ENCODE measurements around the gene RNF121. TPM values are rescaled to one million over a fixed set of nuclear protein-coding genes. Genes with fewer than 3 reads are reported as not detected.

The RNF121 gene
- total and polyA plus RNA-seq, 2 of the 8 experiments (the other 6 are each of a cell fraction or from before 2014, with no cell fraction given), result 39.7 to 51.6 TPM

- Histone ChIP-seq H3K4me2 (ENCODE audit: insufficient read depth in 1 of 2, low read depth in 2 of 2, low read length in 2 of 2) (no peak overlapping the region), H3K79me2 (ENCODE audit: control insufficient read depth in 1 of 2, insufficient read depth in 2 of 2, low read length in 2 of 2) (no peaks in the 10 kb centered on the region; a peak in 1 of 4 replicates), H2BK15ac (ENCODE audit: low read length) (no peak overlapping the region), H3K27me3 (replicated peaks in 1 of 4; ENCODE audit: control insufficient read depth in 3 of 4, extremely low read depth in 1 of 4, insufficient read depth in 3 of 4, low read length in 3 of 4) (no peaks in the 10 kb centered on the region), H3K14ac (ENCODE audit: insufficient read length) (no peak overlapping the region), H4K91ac (replicated peaks; ENCODE audit: insufficient read length, low read length) (no peak overlapping the region), H2BK120ac (replicated peaks; ENCODE audit: low read depth, low read length) (no peak overlapping the region), H3K23ac (ENCODE audit: insufficient read length) (no peak overlapping the region), H4K8ac (ENCODE audit: extremely low read depth, insufficient read depth, low read length) (no peak overlapping the region), H2BK5ac (ENCODE audit: low read depth, low read length) (no peak overlapping the region), H4K20me1 (replicated peaks in 1 of 2; ENCODE audit: control insufficient read depth in 1 of 2, insufficient read depth in 2 of 2, low read length in 2 of 2) (peaks cover 9 to 11% of the 10 kb centered on the region in 2 experiments), H3K18ac (ENCODE audit: extremely low read depth, low read length) (no peak overlapping the region), H3K27ac (ENCODE audit: low read depth, low read length) (no peak overlapping the region), H3K4me3 (ENCODE audit: extremely low read depth in 1 of 4, insufficient read depth in 2 of 4, low read depth in 3 of 4, low read length in 4 of 4) (no peak overlapping the region), H2AK5ac (ENCODE audit: low read depth, low read length) (no peak overlapping the region), H3K4me1 (replicated peaks in 1 of 4; ENCODE audit: control insufficient read depth in 3 of 4, insufficient read depth in 4 of 4, low read length in 3 of 4) (no peaks in the 10 kb centered on the region), H2BK20ac (ENCODE audit: low read length) (no peak overlapping the region), H3K23me2 (ENCODE audit: low read depth, low read length) (no peaks in the 10 kb centered on the region), H3K4ac (replicated peaks; ENCODE audit: insufficient read length, low read depth, low read length) (no peak overlapping the region), H4K5ac (ENCODE audit: insufficient read length, low read depth, low read length) (no peak overlapping the region), H3K79me1 (ENCODE audit: low read depth, low read length) (no peaks in the 10 kb centered on the region), H2BK12ac (ENCODE audit: low read depth, low read length) (no peak overlapping the region), H3K56ac (replicated peaks; ENCODE audit: insufficient read length, low read depth, low read length) (no peak overlapping the region), H3K9me3 (ENCODE audit: insufficient read depth in 2 of 2, low read depth in 1 of 2, low read length in 1 of 2) (no peaks in the 10 kb centered on the region), H3K36me3 (ENCODE audit: control insufficient read depth in 2 of 4, insufficient read depth in 4 of 4, low read length in 3 of 4) (peaks cover 0 to 11% (median under 1%) of the 10 kb centered on the region in 4 experiments; a peak in 5 of 8 replicates), H2AFZ (ENCODE audit: low read length) (no peak overlapping the region), H3K9ac (replicated peaks in 1 of 4; ENCODE audit: extremely low read depth in 1 of 4, low read depth in 3 of 4, low read length in 3 of 4) (no peak overlapping the region)
- TF ChIP-seq EP300 (IDR thresholded peaks at IDR 0.05; ENCODE audit: borderline replicate concordance in 1 of 2, low read depth in 2 of 2, low read length in 2 of 2) (no peak), MAX (IDR thresholded peaks at IDR 0.05) (no peak), SUZ12 (IDR thresholded peaks at IDR 0.05; ENCODE audit: low read length) (no peak), CBX8 (IDR thresholded peaks at IDR 0.05; ENCODE audit: borderline replicate concordance, low read depth, low read length) (no peak), NRF1 (IDR thresholded peaks at IDR 0.05; ENCODE audit: low read depth, low read length) (no peak), SAP30 (IDR thresholded peaks at IDR 0.05; ENCODE audit: insufficient read depth, insufficient replicate concordance, low read length) (no peak), MAFK (IDR thresholded peaks at IDR 0.05; ENCODE audit: low read depth, low read length) (no peak), YY1 (IDR thresholded peaks at IDR 0.05; ENCODE audit: low read depth, low read length) (no peak), TEAD4 (IDR thresholded peaks at IDR 0.05; ENCODE audit: low read depth, low read length) (no peak), GABPA (IDR thresholded peaks at IDR 0.05; ENCODE audit: borderline replicate concordance, insufficient read depth, low read length) (no peak), SRF (IDR thresholded peaks at IDR 0.05; ENCODE audit: low read depth, low read length) (no peak), SIX5 (IDR thresholded peaks at IDR 0.05; ENCODE audit: low read depth, low read length) (no peak)
- FAIRE-seq, result no peak
- CTCF ChIA-PET (ENCODE audit: partially characterized antibody), result interaction anchor here (1.6 to 5.1 kb wide), 4 partner anchors 11 to 93 kb away, joined by 6 to 28 read pairs (median 21); no protein-coding TSS in a partner anchor
- no peak for DNase-seq (ENCODE audit: low read depth in 1 of 2, low spot score in 2 of 2)
- POLR2A ChIA-PET (ENCODE audit: partially characterized antibody), result interaction anchor here (1.1 to 2.8 kb wide), 3 partner anchors 9 to 16 kb away, joined by 3 to 9 read pairs (median 5); no protein-coding TSS in a partner anchor
- WGBS, 2 experiments (ENCODE audit: extremely low coverage in 1 of 2, insufficient coverage in 1 of 2, insufficient read length in 1 of 2, insufficient replicate concordance in 2 of 2, low coverage in 1 of 2, low lambda C conversion rate in 2 of 2, missing lambda C conversion rate in 1 of 2), result 86% methylated on average over 3 of the region's 3 CpGs; no CpG with 5 or more reads in 1 of the 2 experiments
These were observed 68.7 kb downstream of the RNF121 start for GRCh38 chr11:71997594-71997993.

Data from H1 (cell line).